ENCODE data around the gene PTAR1.

GRCh38 chr9:69673311-69673640 is 86.5 kb downstream of the PTAR1 start:
- no peak for TF ChIP-seq MAZ (IDR thresholded peaks at IDR 0.05; ENCODE audit: borderline replicate concordance, low read depth, low read length)
- no peak for TF ChIP-seq MAX (IDR thresholded peaks at IDR 0.05)
- no peak for TF ChIP-seq CTCF (IDR thresholded peaks at IDR 0.05)
- TF ChIP-seq EP300 (IDR thresholded peaks at IDR 0.05): no peak
- no peak for TF ChIP-seq MAFK (IDR thresholded peaks at IDR 0.05; ENCODE audit: partially characterized antibody)
- no peak for TF ChIP-seq REST (IDR thresholded peaks at IDR 0.05)
- no peak for TF ChIP-seq ATOH8 (CRISPR knock-in tag; IDR thresholded peaks at IDR 0.05; ENCODE audit: low read depth)
- TF ChIP-seq RARB (CRISPR knock-in tag; IDR thresholded peaks at IDR 0.05): no peak
- no peak for TF ChIP-seq ESRRA (IDR thresholded peaks at IDR 0.05; ENCODE audit: borderline replicate concordance, low read length)
- no peak for TF ChIP-seq SREBF2 (IDR thresholded peaks at IDR 0.05)
- no peak for TF ChIP-seq RFX5 (IDR thresholded peaks at IDR 0.05)

Data from A549 (cell line).